Gastroesophageal sphincter (tissue), 4 donors: Measurements from ENCODE around the gene SDK2. TPM values are rescaled to one million over a fixed set of nuclear protein-coding genes. Genes with fewer than 3 reads are reported as not detected.

Experiments used
- ATAC-seq: fragments of 150-250 bp; one replicate; pipeline ENCODE4 v1.9.1; 2016; ENCODE audit warnings: mild to moderate bottlenecking, moderate library complexity
- H3K27ac ChIP-seq, 4 donors: fragments of 200-600 bp; sonication (generic) in 3 of 4; 1 replicate in 3 of 4; 2 replicates in 1 of 4; pipeline ENCODE4 v1.5.1; 2016 to 2019
- H3K27me3 ChIP-seq: fragments of 200-600 bp; sonication (generic); one replicate; pipeline ENCODE4 v1.5.1; 2019
- H3K36me3 ChIP-seq, 2 donors: fragments of 200-600 bp; sonication (generic); one replicate each; pipeline ENCODE4 v1.5.1; 2019; ENCODE audit warnings: control low read depth in 1 of 2
- H3K4me1 ChIP-seq, 3 donors: fragments of 200-600 bp; sonication (generic); 1 replicate in 2 of 3; 2 replicates in 1 of 3; pipeline ENCODE4 v1.5.1; 2016 to 2019; ENCODE audit warnings: control low read depth in 2 of 3
- H3K4me3 ChIP-seq, 2 donors: fragments of 200-600 bp; sonication (generic); one replicate each; pipeline ENCODE4 v1.5.1; 2019; ENCODE audit warnings: mild to moderate bottlenecking in 1 of 2, moderate library complexity in 1 of 2
- H3K9me3 ChIP-seq, 3 donors: fragments of 200-600 bp; sonication (generic); one replicate each; pipeline ENCODE4 v1.5.1; 2017 to 2019; ENCODE audit warnings: control low read depth in 2 of 3
- CTCF ChIP-seq, 4 experiments: fragments of 200-600 bp in 2 of 4; fragments of 450-650 bp in 2 of 4; sonication (generic) in 1 of 4; IDR thresholded peaks; one replicate each; pipeline ENCODE4 v1.5.1; 2017 to 2019; ENCODE audit warnings: antibody characterized with exemption in 4 of 4, mild to moderate bottlenecking in 2 of 4, moderate library complexity in 2 of 4
- EP300 ChIP-seq: sonication (generic); formaldehyde crosslinking; IDR thresholded peaks from one replicate; pipeline ENCODE4 v1.6.1; 2017; ENCODE audit warnings: antibody characterized with exemption, mild to moderate bottlenecking
- POLR2A ChIP-seq, 2 donors: fragments of 450-650 bp; IDR thresholded peaks; one replicate each; pipeline ENCODE4 v1.6.1; 2017; ENCODE audit warnings: antibody characterized with exemption in 2 of 2, mild to moderate bottlenecking in 2 of 2, moderate library complexity in 1 of 2
- POLR2AphosphoS5 ChIP-seq: sonication (generic); formaldehyde crosslinking; IDR thresholded peaks from one replicate; pipeline ENCODE4 v1.6.1; 2017; ENCODE audit warnings: antibody characterized with exemption
- WGBS, 2 donors: methylation state at CpG; one replicate each; pipeline ENCODE4 v1.1.5; 2018; ENCODE audit warnings: low coverage in 1 of 2; 5-methylcytosine and 5-hydroxymethylcytosine counted together
- total RNA-seq, 4 donors: library from RNA; depleted of rRNA; stranded (reverse); fragments of >200 nt; gene quantifications; one replicate each; pipeline ENCODE4 v1.1.0, GENCODE V29; 2016

SDK2 gene
- total RNA-seq, 4 donors from 2014 or later = 0.31 to 2.0 (median 0.78) TPM

GRCh38 chr17:73645050-73645871 is 1.0 kb upstream of the SDK2 start:
- Histone ChIP-seq H3K27me3 (peaks cover 99% of the 10 kb centered on the region), H3K4me1 (peaks cover 0 to 36% (median 19%) of the 10 kb centered on the region in 3 donors), H3K36me3 (no peaks in the 10 kb centered on the region), H3K9me3 (no peaks in the 10 kb centered on the region), H3K4me3 (peak overlapping the region in 1 of 2 donors; percentile 57), H3K27ac (peak overlapping the region in 2 of 4 donors; percentile 27 to 51)
- TF ChIP-seq EP300 = no peak
- TF ChIP-seq CTCF (IDR thresholded peaks at IDR 0.05) = peak in 2 of 4 experiments; percentile 12 to 13
- WGBS, 2 donors = 9% methylated on average over 6 of the region's 90 CpGs; no CpG with 5 or more reads in 1 of the 2 donors
- peak; percentile 73 for ATAC-seq

- H3K27me3 ChIP-seq = peaks cover 99% of the 10 kb centered on the region
- H3K4me1 ChIP-seq = peaks cover 0 to 49% (median 19%) of the 10 kb centered on the region in 3 donors
- no peak for ATAC-seq
- H3K9me3 ChIP-seq = no peaks in the 10 kb centered on the region
- H3K27ac ChIP-seq = no peak overlapping the region
- no peaks in the 10 kb centered on the region for H3K36me3 ChIP-seq
- no CpG with 5 or more reads among the region's 13 CpGs for WGBS, 2 donors
- TF ChIP-seq CTCF (IDR thresholded peaks at IDR 0.05) (no peak), EP300 (no peak), POLR2AphosphoS5 (no peak), POLR2A (IDR thresholded peaks at IDR 0.05) (no peak)
- peak overlapping the region in 1 of 2 donors; percentile 57 for H3K4me3 ChIP-seq
Observed at GRCh38 chr17:73643852-73644144, 447 bp downstream of the SDK2 start.

- H3K27me3 ChIP-seq = peaks cover 97% of the 10 kb centered on the region
- peaks cover 0 to 49% (median 19%) of the 10 kb centered on the region in 3 donors for H3K4me1 ChIP-seq
- peak overlapping the region; percentile 0 to 57 for H3K4me3 ChIP-seq
- H3K36me3 ChIP-seq = no peaks in the 10 kb centered on the region
- ATAC-seq = peak; percentile 32
- no peaks in the 10 kb centered on the region for H3K9me3 ChIP-seq
- WGBS, 2 donors = no CpG with 5 or more reads among the region's 68 CpGs
- no peak overlapping the region for H3K27ac ChIP-seq
- TF ChIP-seq POLR2A (IDR thresholded peaks at IDR 0.05) = no peak
- no peak for TF ChIP-seq POLR2AphosphoS5
- TF ChIP-seq CTCF (IDR thresholded peaks at IDR 0.05) = peak in 2 of 4 experiments; percentile 25 to 26
- no peak for TF ChIP-seq EP300
Observed at GRCh38 chr17:73643001-73643851, 1.0 kb downstream of the SDK2 start.

GRCh38 chr17:73642659-73643000 is 1.6 kb downstream of the SDK2 start:
- no peaks in the 10 kb centered on the region for H3K9me3 ChIP-seq
- peak overlapping the region in 1 of 2 donors; percentile 57 for H3K4me3 ChIP-seq
- no peak for TF ChIP-seq EP300
- TF ChIP-seq CTCF (IDR thresholded peaks at IDR 0.05) = no peak
- TF ChIP-seq POLR2AphosphoS5 = no peak
- TF ChIP-seq POLR2A (IDR thresholded peaks at IDR 0.05) = no peak
- WGBS, 2 donors = 58 to 87% methylated on average over 3 of the region's 11 CpGs
- peaks cover 0 to 49% (median 19%) of the 10 kb centered on the region in 3 donors for H3K4me1 ChIP-seq
- no peak overlapping the region for H3K27ac ChIP-seq
- no peaks in the 10 kb centered on the region for H3K36me3 ChIP-seq
- peaks cover 96% of the 10 kb centered on the region for H3K27me3 ChIP-seq
- ATAC-seq = no peak
